ENCODE data around the gene ANKS4B.
"Not testable (repeated sequence)": the region's sequence is repeated elsewhere in the genome, so short reads cannot be mapped to it uniquely, and the experiment has no call there.

The ANKS4B gene

GRCh38 chr16:21233521-21234150 is at the start of gene ANKS4B:
ANKS4B (plus strand) TSS chr16:21233699; CDS start chr16:21233738, 39 bp downstream.
- DNase-seq: no peak

DNA sequence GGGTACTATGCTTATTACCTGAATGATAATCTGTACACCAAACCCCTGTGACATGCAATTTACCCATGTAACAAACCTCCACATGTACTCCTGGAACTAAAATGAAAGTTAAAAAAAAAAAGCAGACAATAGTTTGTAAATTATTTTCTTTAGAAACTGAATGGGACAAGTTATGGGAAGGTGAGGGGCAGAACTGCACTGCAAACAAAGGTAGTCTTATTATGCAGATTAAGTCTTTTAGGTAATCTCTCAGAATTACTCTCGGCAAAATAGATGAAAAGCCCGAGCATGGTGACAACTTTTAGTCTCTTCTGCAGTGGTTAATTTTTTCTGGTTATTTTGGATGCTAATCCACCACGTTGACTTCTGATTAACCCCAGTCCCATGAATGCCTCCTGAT is 49.5 kb upstream of the ANKS4B start:
- no peak for DNase-seq

DNA sequence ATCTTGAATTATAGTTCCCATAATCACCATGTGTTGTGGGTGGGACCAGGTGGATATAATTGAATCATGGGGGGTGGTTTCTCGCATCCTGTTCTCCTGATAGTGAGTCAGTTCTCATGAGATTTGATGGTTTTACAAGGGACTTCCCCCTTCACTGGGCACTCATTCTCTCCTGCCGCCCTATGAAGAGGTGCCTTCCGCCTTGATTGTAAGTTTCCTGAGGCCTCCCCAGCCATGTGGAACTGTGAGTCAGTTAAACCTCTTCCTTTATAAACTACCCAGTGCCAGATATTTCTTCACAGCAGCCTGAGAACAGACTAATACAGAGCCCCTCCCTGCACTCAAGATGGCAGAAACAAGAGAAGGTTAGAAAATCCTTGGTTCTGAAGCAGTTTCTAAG is 48.7 kb upstream of the ANKS4B start:
- DNase-seq: no peak

DNA sequence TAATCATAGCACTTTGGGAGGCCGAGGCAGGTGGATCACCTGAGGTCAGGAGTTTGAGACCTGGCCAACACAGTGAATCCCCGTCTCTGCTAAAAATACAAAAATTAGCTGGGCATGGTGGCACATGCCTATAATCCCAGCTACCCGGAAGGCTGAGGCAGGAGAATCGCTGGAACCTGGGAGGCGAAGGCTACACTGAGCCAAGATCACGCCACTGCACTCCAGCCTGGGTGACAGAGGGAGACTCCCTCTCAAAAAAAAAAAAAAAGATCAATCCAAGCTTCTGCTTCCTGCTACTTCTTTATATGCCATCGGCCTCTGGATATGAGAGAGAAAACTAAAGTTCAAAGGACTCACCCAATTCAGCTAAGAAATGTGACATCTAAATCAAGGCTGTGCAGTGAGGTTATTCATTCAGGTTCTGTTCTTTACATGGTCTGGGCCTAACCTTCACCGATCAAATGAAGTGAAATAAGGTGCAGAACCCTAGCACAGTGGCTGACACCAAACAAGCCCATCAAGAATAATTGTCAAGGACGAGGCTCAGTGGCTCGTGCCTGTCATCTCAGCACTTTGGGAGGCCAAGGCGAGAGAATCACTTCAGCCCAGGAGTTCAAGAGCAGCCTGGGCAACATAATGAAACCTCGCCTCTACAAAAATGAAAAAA is 47.7 kb upstream of the ANKS4B start:
- DNase-seq: no peak

- DNase-seq: no peak
Observed at GRCh38 chr16:21186326-21186691, 47.2 kb upstream of the ANKS4B start.

DNA sequence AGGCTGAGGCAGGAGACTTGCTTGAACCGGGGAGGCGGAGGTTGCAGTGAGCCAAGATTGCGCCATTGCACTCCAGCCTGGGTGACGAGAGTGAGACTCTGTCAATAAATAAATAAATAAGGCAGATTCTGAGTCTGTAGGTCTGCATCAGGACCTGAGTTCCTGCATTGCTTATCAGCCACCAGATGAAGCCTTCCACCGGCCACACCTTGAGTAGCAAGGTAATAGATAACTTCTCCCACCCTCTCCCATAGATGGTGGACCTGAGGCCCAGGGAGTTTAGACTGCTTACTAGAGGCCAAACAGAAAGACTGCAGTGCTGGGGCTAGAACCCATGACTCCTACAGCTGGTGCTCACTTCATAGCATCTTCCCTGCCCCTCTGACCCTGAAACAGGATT is 44.2 kb upstream of the ANKS4B start:
- DNase-seq: no peak

DNA sequence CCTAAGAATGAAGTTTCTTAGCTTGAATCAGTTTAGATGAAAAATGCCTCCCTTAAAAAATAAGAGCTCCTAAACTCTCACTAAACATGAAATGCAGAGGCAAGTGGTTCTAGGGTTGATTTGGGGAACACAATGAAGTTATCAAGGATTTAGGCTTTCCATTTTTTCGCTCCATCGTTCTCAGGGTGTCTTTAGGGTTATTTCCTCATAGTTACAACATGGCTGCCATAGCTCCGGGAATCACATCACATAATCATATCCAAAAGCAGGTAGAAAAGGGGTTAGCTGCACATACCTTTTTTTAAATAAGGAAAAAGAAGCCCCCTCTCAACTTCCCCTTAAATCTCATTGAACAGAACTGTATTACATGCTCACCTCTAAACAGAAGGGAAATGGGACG is 43.5 kb upstream of the ANKS4B start:
- no peak for DNase-seq

GRCh38 chr16:21190599-21190998 is 42.9 kb upstream of the ANKS4B start:
- no peak for DNase-seq

DNA sequence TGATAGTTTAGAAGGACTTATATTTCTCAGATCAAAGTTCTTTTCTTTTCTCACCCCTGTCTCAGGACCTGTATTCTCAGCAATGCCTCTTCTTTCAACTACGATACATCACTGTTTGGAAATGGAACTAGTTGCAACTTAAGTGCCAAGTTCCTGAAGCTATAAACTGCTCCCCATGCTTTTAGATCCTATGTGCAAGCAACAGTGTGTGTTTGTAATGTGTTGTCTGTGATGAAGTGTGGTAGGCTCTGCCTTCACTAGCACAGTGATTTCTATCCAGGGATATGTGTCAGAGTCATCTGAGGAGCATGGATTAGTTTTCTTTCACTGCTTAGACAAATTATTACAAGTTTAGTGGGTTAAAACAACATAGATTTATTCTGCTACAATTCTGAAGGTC is 40.5 kb upstream of the ANKS4B start:
- no peak for DNase-seq

- DNase-seq: peak; percentile 5
Observed at GRCh38 chr16:21194771-21195301, 38.7 kb upstream of the ANKS4B start.

- DNase-seq: not testable (repeated sequence)
Observed at GRCh38 chr16:21195330-21195729, 38.2 kb upstream of the ANKS4B start.

DNA sequence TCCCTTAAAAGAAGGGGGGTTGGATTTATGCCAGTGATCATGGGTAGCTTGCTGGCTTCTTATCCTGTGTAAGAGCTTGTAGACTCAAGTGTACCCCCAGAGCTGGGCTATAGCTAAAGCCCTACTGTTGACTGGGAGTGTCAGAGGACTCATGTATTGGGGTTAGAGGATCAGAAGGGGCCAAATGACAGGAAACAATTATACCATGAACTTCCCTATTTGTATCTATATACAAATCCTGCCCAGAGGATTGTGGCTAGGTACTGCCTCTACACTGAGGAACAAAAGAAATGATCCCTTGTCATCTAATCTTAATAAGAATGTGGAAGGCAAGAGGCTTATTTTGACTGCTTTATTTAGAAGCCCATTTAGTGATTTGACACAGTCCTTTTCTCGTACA is 36.4 kb upstream of the ANKS4B start:
- no peak for DNase-seq

DNA sequence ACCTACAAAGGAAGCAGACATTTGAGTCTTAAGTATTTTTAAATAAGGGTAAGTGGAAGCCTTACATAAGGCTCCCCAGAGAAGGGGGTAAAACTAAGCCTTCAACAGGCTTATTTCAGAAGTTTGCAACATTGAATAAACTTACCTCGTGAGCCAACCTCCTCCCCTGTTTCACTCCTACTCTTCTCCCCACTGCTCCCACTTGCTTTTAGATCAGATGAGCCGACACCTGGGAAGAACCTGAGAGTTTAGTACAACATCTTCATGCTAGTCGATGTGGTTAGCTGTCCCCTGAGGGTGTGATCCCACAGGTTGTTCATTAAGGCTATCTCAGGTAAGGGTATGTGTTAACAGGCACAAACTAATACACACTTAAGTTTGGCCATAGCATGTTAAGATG is 35.9 kb upstream of the ANKS4B start:
- DNase-seq: no peak

DNA sequence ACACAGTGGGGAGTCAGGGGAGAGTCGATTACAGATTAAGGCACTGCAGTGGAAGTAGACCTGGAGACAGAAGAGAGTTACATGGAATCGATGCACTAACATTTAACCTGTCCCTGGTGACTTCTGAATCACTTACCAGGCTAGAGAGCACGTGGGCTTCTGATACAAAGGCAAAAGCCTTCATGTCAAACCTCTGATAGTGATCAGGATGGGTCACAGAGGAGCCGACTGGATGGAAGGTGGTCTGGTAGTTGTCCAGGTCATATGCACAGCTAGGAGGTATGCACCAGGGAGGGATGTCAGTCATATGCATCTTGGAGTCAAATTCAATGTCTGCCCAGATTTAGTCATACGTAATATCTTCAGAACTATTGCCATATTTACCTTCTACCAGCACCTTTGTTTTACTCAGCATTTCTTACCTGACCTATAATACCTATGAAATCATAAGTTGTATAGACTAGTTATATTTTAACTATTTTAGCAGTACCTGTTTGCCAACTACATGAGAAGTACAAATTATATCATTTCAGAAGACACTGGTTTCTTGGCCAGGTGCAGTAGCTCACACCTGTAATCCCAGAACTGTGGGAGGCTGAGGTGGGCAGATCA is 33.8 kb upstream of the ANKS4B start:
- no peak for DNase-seq

DNA sequence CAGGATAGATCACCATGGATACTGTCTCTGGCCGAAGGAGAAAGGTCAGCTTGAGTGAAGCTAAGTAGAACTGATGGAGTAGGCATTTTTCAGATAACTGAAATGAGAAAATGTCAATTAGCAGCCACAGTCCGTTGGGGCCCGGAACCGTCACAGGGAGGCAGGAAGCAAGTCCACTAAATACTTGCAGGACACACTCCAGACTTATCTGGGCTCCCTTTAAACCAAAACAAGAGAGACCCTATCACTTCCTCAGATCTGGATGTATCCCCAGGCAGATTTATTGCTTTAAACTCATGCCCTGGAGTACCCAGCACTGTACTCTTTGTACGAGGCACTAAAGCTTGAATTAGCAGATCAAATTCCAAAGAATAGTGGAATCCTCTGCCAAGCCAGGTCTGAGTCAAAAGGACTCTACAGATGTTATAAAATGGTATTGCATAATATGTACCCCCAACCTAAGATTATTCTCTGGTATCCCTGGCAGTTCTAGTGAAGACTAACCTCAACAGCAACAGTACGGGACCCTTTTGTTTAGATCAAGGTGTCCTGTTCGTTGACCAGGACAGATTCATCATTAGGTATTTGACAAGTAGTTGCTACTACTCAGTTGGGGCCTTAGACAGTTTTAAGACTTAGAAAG is 30.2 kb upstream of the ANKS4B start:
- no peak for DNase-seq

GRCh38 chr16:21205303-21205702 is 28.2 kb upstream of the ANKS4B start:
- DNase-seq: no peak

GRCh38 chr16:21206550-21206949 is 26.9 kb upstream of the ANKS4B start:
- DNase-seq: no peak

- no peak for DNase-seq
Observed at GRCh38 chr16:21208446-21209230, 24.9 kb upstream of the ANKS4B start.

GRCh38 chr16:21211486-21211885 is 22.0 kb upstream of the ANKS4B start, which contains the start of gene ZP2:
ZP2 (minus strand) TSS chr16:21211574; CDS start chr16:21211547, 27 bp downstream.
- DNase-seq: no peak

GRCh38 chr16:21214086-21214485 is 19.4 kb upstream of the ANKS4B start:
- DNase-seq: no peak

DNA sequence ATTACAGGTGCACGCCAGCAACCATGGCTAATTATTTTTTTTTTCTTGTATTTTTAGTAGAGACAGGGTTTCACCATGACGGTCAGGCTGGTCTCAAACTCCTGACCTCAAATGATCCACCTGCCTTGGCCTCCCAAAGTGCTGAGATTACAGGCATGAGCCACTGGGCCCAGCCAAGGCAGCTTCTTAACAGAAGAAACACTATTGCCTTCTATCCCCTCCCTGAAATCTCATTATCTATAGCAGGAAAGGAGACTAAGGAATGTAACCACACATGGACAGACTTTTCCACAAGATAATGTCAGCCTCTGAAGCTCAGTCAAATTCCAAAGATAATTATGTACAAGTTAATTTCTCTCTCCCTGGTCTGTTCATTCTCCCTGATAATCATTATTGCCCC is 16.4 kb upstream of the ANKS4B start:
- DNase-seq: no peak

GRCh38 chr16:21218153-21218552 is 15.3 kb upstream of the ANKS4B start:
- DNase-seq: no peak

DNA sequence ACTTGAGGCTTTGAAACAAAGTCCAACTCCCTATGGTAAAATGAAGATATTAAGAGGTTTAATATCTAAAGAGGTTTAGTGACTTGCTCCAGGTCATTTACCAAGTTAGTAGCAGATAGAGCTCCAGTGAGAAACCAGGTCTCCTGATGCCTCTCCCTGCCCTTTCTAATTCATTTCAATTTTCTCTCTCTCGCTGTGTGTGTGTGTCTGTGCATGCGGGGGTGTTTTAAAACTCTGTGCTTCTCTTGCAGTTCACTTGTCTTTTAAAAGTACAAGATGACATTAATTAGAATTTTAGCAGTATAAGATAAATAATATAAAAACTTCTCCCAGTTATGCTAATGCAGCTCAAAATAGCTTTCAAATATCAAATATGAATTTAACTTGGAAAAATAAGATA is 13.9 kb upstream of the ANKS4B start:
- no peak for DNase-seq

Measured in NCI-H1092 treated with DMSO at 0.1 percent for 48 hours (cell line).